Epithelial cell of proximal tubule (primary cell): ENCODE measurements around the gene SDK1. TPM values are rescaled to one million over a fixed set of nuclear protein-coding genes. Genes with fewer than 3 reads are reported as not detected.

Experiments used
- DNase-seq: peaks from one replicate; pipeline ENCODE4 v3.0.0-alpha.2; 2011; ENCODE audit warnings: low read depth
- H3K4me3 ChIP-seq: 2 replicates; pipeline ENCODE4 v1.5.1; 2011; ENCODE audit warnings: low read depth, mild to moderate bottlenecking, low read length
- CTCF ChIP-seq: conservative IDR thresholded peaks from 2 replicates; pipeline ENCODE4 v1.5.1; 2012; ENCODE audit warnings: low read depth, mild to moderate bottlenecking, low read length
- total RNA-seq: library from RNA; depleted of rRNA; stranded (reverse); fragments of >200 nt; gene quantifications from 2 replicates; pipeline ENCODE4 v1.2.3, GENCODE V29; 2015

The SDK1 gene
- total RNA-seq, 1 donor from 2014 or later = 0.75 TPM

- no peak for DNase-seq
- no peak overlapping the region for H3K4me3 ChIP-seq
- TF ChIP-seq CTCF = no peak
Measured at GRCh38 chr7:4067476-4067760, 766.4 kb downstream of the SDK1 start.

- DNase-seq = no peak
- H3K4me3 ChIP-seq = no peak overlapping the region
- no peak for TF ChIP-seq CTCF
Measured at GRCh38 chr7:4067874-4068273, 766.8 kb downstream of the SDK1 start.

DNA sequence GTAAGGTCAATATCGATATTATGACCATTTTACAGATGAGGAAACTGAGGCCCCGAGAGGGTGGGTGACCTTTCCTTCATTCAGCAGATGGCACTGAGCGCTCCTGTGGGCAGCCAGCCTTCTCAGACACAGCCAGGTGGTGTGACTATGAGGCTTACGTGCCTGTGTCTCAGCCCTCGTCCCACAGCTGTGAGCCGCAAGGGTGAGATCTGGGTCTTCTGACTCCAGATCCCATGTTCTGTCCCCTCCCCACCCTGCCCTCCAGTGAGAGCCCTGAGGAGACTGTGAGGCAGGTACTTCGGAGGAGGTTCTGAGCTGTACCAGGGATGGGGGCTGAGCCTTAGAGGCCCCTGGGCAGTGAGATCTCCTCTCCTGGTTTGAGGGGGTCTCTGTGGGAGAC lies 767.2 kb downstream of the SDK1 start:
- no peak for DNase-seq
- TF ChIP-seq CTCF = no peak
- no peak overlapping the region for H3K4me3 ChIP-seq

DNA sequence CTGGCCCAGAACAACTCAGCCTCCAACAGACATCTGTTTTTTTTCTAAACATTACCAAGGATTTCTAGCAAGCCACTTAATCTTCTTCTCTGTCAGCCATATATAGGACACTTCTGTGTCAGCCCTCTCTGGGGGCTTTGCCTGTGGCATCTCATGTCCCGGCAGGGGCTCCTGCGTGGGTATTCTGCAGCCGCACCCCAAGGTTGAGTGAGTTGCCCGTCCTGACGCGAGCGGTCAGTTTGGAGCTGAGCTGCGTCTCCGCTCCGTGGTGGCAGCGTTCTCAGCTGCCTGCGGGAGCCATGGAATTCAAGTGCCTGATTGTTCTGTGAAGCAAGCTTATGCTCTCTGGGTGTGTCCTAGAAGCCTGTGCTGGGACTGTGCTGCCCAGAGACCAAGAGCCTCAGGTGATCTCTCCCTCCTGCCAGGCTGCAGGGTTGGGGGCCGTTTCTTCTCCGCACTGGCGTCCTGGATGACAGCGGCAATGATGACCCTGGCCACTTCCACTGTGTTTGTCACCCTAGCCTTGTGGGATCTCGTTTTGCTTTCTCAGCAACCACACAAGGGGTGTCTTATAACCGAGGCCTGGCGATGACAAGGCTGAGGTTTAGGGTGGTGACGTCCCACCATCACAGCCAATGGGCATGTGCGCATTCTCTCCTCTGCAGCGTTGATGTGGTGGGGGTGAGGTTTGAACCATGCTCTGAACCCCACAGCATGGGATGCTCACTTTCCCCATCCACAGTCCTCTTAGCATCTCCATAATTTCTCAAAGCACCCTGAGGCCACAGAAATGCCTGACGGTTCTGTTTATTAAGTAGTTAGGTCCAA lies 768.4 kb downstream of the SDK1 start:
- no peak for TF ChIP-seq CTCF
- DNase-seq = no peak
- H3K4me3 ChIP-seq = no peak overlapping the region

DNA sequence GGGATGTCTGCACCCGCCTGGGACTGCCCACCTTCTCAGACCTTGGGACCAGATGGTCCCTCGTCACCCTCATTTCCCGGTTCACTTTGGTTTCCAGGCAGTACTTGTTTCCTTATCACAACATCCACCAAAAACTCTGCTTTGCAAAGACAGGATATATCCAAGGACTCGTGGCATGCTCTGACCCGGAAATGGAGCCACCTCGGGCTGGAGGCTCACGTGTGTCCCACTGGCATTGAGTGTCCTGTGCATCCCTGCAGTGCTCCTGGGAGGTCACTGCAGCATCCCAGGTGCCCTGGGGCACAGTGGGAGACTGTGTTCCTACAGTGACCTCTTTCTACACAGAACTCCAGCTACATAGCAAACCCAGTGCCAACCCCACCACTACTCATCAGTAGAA lies 769.2 kb downstream of the SDK1 start:
- no peak for TF ChIP-seq CTCF
- no peak for DNase-seq
- H3K4me3 ChIP-seq = no peak overlapping the region

- no peak for DNase-seq
- no peak overlapping the region for H3K4me3 ChIP-seq
- TF ChIP-seq CTCF = no peak
Measured at GRCh38 chr7:4071370-4072058, 770.5 kb downstream of the SDK1 start.
